Smooth muscle cell (in vitro differentiated cells): ENCODE results near the gene SHROOM2. TPM values are rescaled to one million over a fixed set of nuclear protein-coding genes. Genes with fewer than 3 reads are reported as not detected.
"Not testable (repeated sequence)": the region's sequence is repeated elsewhere in the genome, so short reads cannot be mapped to it uniquely, and the experiment has no call there.

Source experiments
- DNase-seq: peaks from one replicate; lab custom pipeline; 2025; ENCODE audit not compliant: unreplicated experiment; lab: John Stamatoyannopoulos, UW
- H2AFZ ChIP-seq: fragments of 200-600 bp; sonication (generic); 2 replicates; pipeline ENCODE4 v1.6.0; 2016; ENCODE audit warnings: antibody characterized with exemption, low read depth, mild to moderate bottlenecking
- H3F3A ChIP-seq: fragments of 200-600 bp; sonication (generic); 2 replicates; pipeline ENCODE4 v1.6.0; 2017; ENCODE audit warnings: antibody characterized with exemption, low read depth
- H3K27ac ChIP-seq: fragments of 200-600 bp; sonication (generic); 2 replicates; pipeline ENCODE4 v1.5.1; 2016; ENCODE audit warnings: low read depth, mild to moderate bottlenecking
- H3K27me3 ChIP-seq: fragments of 200-600 bp; sonication (generic); 2 replicates; pipeline ENCODE4 v1.6.1; 2016; ENCODE audit warnings: low read depth, mild to moderate bottlenecking
- H3K36me3 ChIP-seq: fragments of 200-600 bp; sonication (generic); 2 replicates; pipeline ENCODE4 v1.5.1; 2016; ENCODE audit warnings: low read depth
- H3K4me1 ChIP-seq: fragments of 200-600 bp; sonication (generic); 2 replicates; pipeline ENCODE4 v1.5.1; 2016; ENCODE audit warnings: low read depth
- H3K4me2 ChIP-seq: fragments of 200-600 bp; sonication (generic); 2 replicates; pipeline ENCODE4 v1.6.0; 2016; ENCODE audit warnings: mild to moderate bottlenecking
- H3K4me3 ChIP-seq: fragments of 200-600 bp; sonication (generic); 2 replicates; pipeline ENCODE4 v1.5.1; 2016; ENCODE audit warnings: mild to moderate bottlenecking
- H3K79me2 ChIP-seq: fragments of 200-600 bp; sonication (generic); 2 replicates; pipeline ENCODE4 v1.6.0; 2016; ENCODE audit warnings: low read depth, mild to moderate bottlenecking
- H3K9ac ChIP-seq: fragments of 200-600 bp; sonication (generic); 2 replicates; pipeline ENCODE4 v1.6.0; 2016; ENCODE audit warnings: low read depth
- H3K9me3 ChIP-seq: fragments of 200-600 bp; sonication (generic); replicated peaks from 2 replicates; pipeline ENCODE4 v1.5.1; 2016; ENCODE audit warnings: low read depth
- H4K20me1 ChIP-seq: fragments of 200-600 bp; sonication (generic); 2 replicates; pipeline ENCODE4 v1.6.0; 2016; ENCODE audit warnings: low read depth
- WGBS: methylation state at CpG from one replicate; pipeline ENCODE4 v1.1.7; 2016; ENCODE audit warnings: low lambda C conversion rate; 5-methylcytosine and 5-hydroxymethylcytosine counted together
- polyA plus RNA-seq: library from polyadenylated mRNA; unstranded; fragments of >200 nt; fragmentation: Nextera tagmentation; extraction: Ambion mirVana; gene quantifications from 2 replicates; pipeline ENCODE4 v1.2.1, GENCODE V29; 2016
- total RNA-seq: library from RNA; depleted of rRNA; stranded (reverse); fragments of >200 nt; gene quantifications from 2 replicates; pipeline ENCODE4 v1.2.3, GENCODE V29; 2014
- TF ChIP-seq, protein P1 (sequence below): fragments of 200-600 bp; sonication (generic); IDR thresholded peaks from 2 replicates; pipeline ENCODE4 v1.5.1; 2017; ENCODE audit warnings: borderline replicate concordance, mild to moderate bottlenecking, antibody characterized with exemption; ENCODE audit not compliant: insufficient read depth, poor library complexity, severe bottlenecking

SHROOM2 gene
- total and polyA plus RNA-seq, 2 experiments from 2014 or later = 5.5 to 8.9 TPM

DNA sequence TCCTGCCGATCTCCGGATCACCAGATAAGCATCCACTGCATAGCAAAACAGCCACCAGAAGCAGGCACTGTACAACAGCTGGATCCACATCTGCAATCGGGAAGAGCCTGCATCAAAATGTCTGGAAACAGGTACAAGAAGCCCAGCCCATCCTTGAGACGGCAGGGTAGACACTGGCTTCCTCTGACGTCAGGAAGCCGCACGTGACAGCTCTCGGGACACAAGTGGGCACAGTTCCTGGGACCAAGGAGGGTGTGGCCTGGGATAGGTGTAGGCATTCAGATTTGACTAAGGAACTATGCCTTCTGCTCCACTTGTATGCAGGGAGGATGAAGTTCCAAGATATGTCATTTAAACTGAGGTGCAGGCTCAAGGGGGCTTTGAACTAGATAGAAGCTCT lies 26.9 kb upstream of the SHROOM2 start:
- no peaks in the 10 kb centered on the region for H3K27me3 ChIP-seq
- no peaks in the 10 kb centered on the region for H3F3A ChIP-seq
- H3K4me2 ChIP-seq = no peak overlapping the region
- H3K4me3 ChIP-seq = no peak overlapping the region
- TF ChIP-seq, protein P1, sequence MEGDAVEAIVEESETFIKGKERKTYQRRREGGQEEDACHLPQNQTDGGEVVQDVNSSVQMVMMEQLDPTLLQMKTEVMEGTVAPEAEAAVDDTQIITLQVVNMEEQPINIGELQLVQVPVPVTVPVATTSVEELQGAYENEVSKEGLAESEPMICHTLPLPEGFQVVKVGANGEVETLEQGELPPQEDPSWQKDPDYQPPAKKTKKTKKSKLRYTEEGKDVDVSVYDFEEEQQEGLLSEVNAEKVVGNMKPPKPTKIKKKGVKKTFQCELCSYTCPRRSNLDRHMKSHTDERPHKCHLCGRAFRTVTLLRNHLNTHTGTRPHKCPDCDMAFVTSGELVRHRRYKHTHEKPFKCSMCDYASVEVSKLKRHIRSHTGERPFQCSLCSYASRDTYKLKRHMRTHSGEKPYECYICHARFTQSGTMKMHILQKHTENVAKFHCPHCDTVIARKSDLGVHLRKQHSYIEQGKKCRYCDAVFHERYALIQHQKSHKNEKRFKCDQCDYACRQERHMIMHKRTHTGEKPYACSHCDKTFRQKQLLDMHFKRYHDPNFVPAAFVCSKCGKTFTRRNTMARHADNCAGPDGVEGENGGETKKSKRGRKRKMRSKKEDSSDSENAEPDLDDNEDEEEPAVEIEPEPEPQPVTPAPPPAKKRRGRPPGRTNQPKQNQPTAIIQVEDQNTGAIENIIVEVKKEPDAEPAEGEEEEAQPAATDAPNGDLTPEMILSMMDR = no peak
- no peaks in the 10 kb centered on the region for H3K79me2 ChIP-seq
- H3K4me1 ChIP-seq = no peaks in the 10 kb centered on the region
- H4K20me1 ChIP-seq = no peaks in the 10 kb centered on the region
- H3K9ac ChIP-seq = no peak overlapping the region
- no peaks in the 10 kb centered on the region for H3K9me3 ChIP-seq
- H3K27ac ChIP-seq = no peak overlapping the region
- no peak overlapping the region for H2AFZ ChIP-seq
- DNase-seq = no peak
- WGBS = 77% methylated on average over 8 of the region's 8 CpGs
- H3K36me3 ChIP-seq = no peaks in the 10 kb centered on the region

DNA sequence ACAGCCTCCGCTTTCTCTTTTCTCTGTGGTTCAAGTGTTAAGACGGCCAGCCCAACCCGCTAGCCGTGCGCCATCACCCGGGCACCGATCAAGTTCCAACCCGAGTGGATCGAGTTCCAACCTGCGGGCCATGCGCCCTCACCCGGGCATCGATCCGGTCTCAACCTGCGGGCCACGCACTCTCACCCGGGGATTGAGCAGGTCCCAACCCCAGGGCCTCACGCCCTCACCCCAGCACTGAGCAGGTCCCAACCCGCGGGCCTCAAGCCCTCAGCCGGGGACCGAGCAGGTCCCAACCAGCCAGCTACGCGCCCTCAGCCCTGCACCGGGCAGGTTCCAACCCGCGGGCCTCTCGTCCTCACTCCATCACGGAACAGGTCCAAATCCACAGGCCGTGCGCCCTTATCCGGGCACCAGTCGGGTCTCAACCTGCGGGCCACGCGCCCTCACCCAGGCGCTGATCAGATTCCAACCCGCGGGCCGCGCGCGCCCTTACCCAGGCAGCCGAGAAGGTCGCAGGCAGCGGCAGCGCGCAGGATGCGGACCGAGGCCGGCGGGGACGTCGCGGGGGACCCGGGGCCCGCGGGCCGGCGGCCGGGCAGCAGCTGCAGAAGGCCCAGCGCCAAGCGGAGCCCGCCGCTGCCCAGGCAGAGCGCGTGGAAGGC lies 21.0 kb upstream of the SHROOM2 start:
- no peak for DNase-seq
- H3K4me2 ChIP-seq = peak overlapping the region; percentile 83
- H3K9ac ChIP-seq = no peak overlapping the region

DNA sequence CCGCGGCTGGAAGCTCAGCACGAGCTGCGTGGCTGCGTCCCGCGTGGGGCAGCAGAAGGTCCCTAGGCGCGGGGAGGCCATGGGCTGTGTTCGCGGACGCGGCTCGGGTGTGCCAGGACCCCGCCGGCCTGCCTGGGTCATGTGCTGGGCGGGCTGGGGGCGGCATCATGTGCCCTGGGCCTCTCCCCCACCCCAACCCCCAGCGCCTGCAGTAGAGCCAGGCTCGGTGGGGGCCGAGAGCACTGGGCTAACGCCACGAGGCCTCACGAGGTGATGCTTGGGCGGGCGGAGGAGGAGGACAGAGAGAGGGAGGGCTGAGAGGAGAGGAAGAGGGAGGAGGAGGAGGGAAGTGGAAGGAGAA lies 20.5 kb upstream of the SHROOM2 start, which contains the start of gene GPR143:
GPR143 (minus strand) TSS at position 111 of the 361 bp plus-strand sequence; CDS start at position 81, 30 bp downstream.
- Histone ChIP-seq H3K9ac (no peak within 1 kb of the TSS), H2AFZ (peak within 1 kb of the TSS; percentile 75), H3K27ac (no peak within 1 kb of the TSS), H3K27me3 (no peaks in the 10 kb centered on the region), H3K36me3 (no peaks in the 10 kb centered on the region), H3F3A (no peaks in the 10 kb centered on the region), H3K4me1 (no peaks in the 10 kb centered on the region), H3K79me2 (no peaks in the 10 kb centered on the region), H4K20me1 (no peaks in the 10 kb centered on the region), H3K4me2 (peak within 1 kb of the TSS; percentile 83), H3K9me3 (no peaks in the 10 kb centered on the region), H3K4me3 (peak within 1 kb of the TSS; percentile 35)
- no peak for DNase-seq
- TF ChIP-seq, protein P1 = no peak
- WGBS = 39% methylated on average over 21 of the region's 26 CpGs

More for the DNA sequence above, 21.0 kb upstream of the SHROOM2 start:
- TF ChIP-seq, protein P1 = no peak
- Histone ChIP-seq H3K4me1 (no peaks in the 10 kb centered on the region), H4K20me1 (no peaks in the 10 kb centered on the region), H2AFZ (peak overlapping the region; percentile 75), H3K27ac (no peak overlapping the region), H3K4me3 (peak overlapping the region; percentile 35), H3K27me3 (no peaks in the 10 kb centered on the region), H3K9me3 (no peaks in the 10 kb centered on the region), H3K36me3 (no peaks in the 10 kb centered on the region), H3K79me2 (no peaks in the 10 kb centered on the region), H3F3A (no peaks in the 10 kb centered on the region)
- 44% methylated on average over 67 of the region's 67 CpGs for WGBS

DNA sequence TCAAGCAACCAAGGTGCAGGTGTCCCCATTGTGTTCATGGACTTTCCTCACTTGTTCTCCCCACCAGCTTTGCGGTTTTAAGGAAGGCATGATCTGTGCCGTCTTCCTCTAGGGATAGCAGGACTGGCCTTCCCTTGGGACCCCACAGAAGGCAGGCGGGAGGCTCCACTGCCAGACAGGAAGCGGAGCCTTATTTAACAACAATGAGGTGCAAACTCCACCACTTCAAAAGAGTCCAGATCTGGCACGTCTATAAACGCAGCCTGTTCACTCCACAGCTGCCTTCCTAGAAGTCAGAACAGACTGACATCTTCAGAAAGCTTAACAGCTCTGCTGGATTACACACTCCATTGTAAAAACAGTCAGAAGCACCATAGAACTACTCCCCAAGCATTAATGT lies 18.9 kb upstream of the SHROOM2 start:
- no peak overlapping the region for H3K27ac ChIP-seq
- TF ChIP-seq, protein P1 = no peak
- no peaks in the 10 kb centered on the region for H4K20me1 ChIP-seq
- 41% methylated on average over 6 of the region's 6 CpGs for WGBS
- H3K27me3 ChIP-seq = no peaks in the 10 kb centered on the region
- H3K79me2 ChIP-seq = no peaks in the 10 kb centered on the region
- H3K36me3 ChIP-seq = no peaks in the 10 kb centered on the region
- no peak overlapping the region for H3K4me3 ChIP-seq
- no peak overlapping the region for H2AFZ ChIP-seq
- no peaks in the 10 kb centered on the region for H3K9me3 ChIP-seq
- no peaks in the 10 kb centered on the region for H3F3A ChIP-seq
- no peak overlapping the region for H3K4me2 ChIP-seq
- no peak overlapping the region for H3K9ac ChIP-seq
- DNase-seq = no peak
- H3K4me1 ChIP-seq = no peaks in the 10 kb centered on the region

DNA sequence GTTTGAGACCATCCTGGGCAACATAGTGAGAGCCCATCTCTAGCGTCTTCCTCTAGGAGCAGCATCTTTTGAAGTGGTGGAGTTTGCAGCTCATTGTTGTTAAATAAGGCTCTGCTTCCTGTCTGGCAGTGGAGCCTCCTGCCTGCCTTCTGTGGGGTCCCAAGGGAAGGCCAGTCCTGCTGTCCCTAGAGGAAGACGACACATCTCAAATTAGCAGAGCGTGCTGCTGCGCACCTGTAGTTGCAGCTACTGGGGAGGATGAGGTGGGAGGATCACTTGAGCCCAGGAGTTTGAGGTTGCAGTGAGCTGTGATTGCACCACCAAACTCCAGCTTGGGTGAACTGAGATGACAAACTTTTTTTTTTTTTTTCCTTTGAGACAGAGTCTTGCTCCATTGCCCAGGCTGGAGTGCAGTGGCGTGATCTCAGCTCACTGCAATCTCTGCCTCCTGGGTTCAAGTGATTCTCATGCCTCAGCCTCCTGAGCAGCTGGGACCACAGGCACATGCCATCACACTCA lies 17.8 kb upstream of the SHROOM2 start:
- DNase-seq = not testable (repeated sequence)
- whole genome bisulfite sequencing = 87% methylated on average over 5 of the region's 5 CpGs

More for the DNA sequence above, 17.8 kb upstream of the SHROOM2 start:
- H3K4me3 ChIP-seq, H2AFZ ChIP-seq, H3K36me3 ChIP-seq, H3K27me3 ChIP-seq, H3K4me1 ChIP-seq, H4K20me1 ChIP-seq, H3F3A ChIP-seq, H3K79me2 ChIP-seq, H3K4me2 ChIP-seq, H3K27ac ChIP-seq, H3K9ac ChIP-seq, H3K9me3 ChIP-seq: not testable (repeated sequence)
